GM13977 (cell line): ENCODE data around the gene CNTF.
A peak's percentile ranks its signal among the peaks of the same experiment; 100 is the strongest.

Experiments used
- DNase-seq: peaks from one replicate; pipeline ENCODE4 v3.0.0; 2012; ENCODE audit warnings: low spot score
- CTCF ChIP-seq: IDR thresholded peaks from 2 replicates; pipeline ENCODE4 v1.5.1; 2012; ENCODE audit warnings: mild to moderate bottlenecking, control low read depth; ENCODE audit not compliant: insufficient read depth; ENCODE audit errors: extremely low read depth, missing control alignments
- in situ Hi-C: fragments of 300-500 bp; cut with MboI; formaldehyde crosslinking; loops from one replicate; pipeline ENCODE4 v1.12.0; 2022; ENCODE audit warnings: low sequenced_read_pairs, low pct_unique_long_range_greater_than_20kb, mixed read lengths, inconsistent platforms; ENCODE audit not compliant: unreplicated experiment

The CNTF gene

GRCh38 chr11:58629857-58630256, 7.4 kb downstream of the CNTF start:
- DNase-seq, result peak; percentile 37
- in situ Hi-C loops, result no loop called here
- TF ChIP-seq CTCF, result peak; percentile 78

GRCh38 chr11:58631378-58631777, 8.9 kb downstream of the CNTF start:
- in situ Hi-C loops, result no loop called here
- no peak for TF ChIP-seq CTCF
- DNase-seq, result no peak

- in situ Hi-C loops, result no loop called here
- no peak for TF ChIP-seq CTCF
- no peak for DNase-seq
Measured at GRCh38 chr11:58632510-58632909, 10.0 kb downstream of the CNTF start.

GRCh38 chr11:58636587-58636986, 14.1 kb downstream of the CNTF start:
- TF ChIP-seq CTCF, result no peak
- no peak for DNase-seq
- in situ Hi-C loops, result no loop called here

GRCh38 chr11:58637371-58637770, 14.9 kb downstream of the CNTF start:
- TF ChIP-seq CTCF, result no peak
- in situ Hi-C loops, result no loop called here
- DNase-seq, result no peak

- in situ Hi-C loops, result no loop called here
- no peak for DNase-seq
- no peak for TF ChIP-seq CTCF
Measured at GRCh38 chr11:58639103-58639502, 16.6 kb downstream of the CNTF start.

GRCh38 chr11:58639669-58640068, 17.2 kb downstream of the CNTF start:
- no peak for DNase-seq
- no peak for TF ChIP-seq CTCF
- in situ Hi-C loops, result no loop called here
